Hepatocyte (in vitro differentiated cells): ENCODE data around the gene TEKT4. TPM values are rescaled to one million over a fixed set of nuclear protein-coding genes. Genes with fewer than 3 reads are reported as not detected.
"Not testable (repeated sequence)": the region's sequence is repeated elsewhere in the genome, so short reads cannot be mapped to it uniquely, and the experiment has no call there.

Experiments
- DNase-seq: peaks from one replicate; pipeline ENCODE4 v3.0.0-alpha.2; 2016; ENCODE audit warnings: low spot score
- H2AFZ ChIP-seq: fragments of 200-600 bp; sonication (generic); 2 replicates; pipeline ENCODE4 v1.6.0; 2016; ENCODE audit warnings: antibody characterized with exemption, mild to moderate bottlenecking
- H3K27ac ChIP-seq: fragments of 200-600 bp; sonication (generic); 2 replicates; pipeline ENCODE4 v1.5.1; 2016; ENCODE audit warnings: mild to moderate bottlenecking
- H3K27me3 ChIP-seq: fragments of 200-600 bp; sonication (generic); 2 replicates; pipeline ENCODE4 v1.6.1; 2016
- H3K36me3 ChIP-seq: fragments of 200-600 bp; sonication (generic); replicated peaks from 2 replicates; pipeline ENCODE4 v1.5.1; 2016; ENCODE audit warnings: low read depth; ENCODE audit not compliant: insufficient read depth
- H3K4me1 ChIP-seq: fragments of 200-600 bp; sonication (generic); 2 replicates; pipeline ENCODE4 v1.5.1; 2016; ENCODE audit warnings: mild to moderate bottlenecking, moderate library complexity; ENCODE audit not compliant: insufficient read depth
- H3K4me2 ChIP-seq: fragments of 200-600 bp; sonication (generic); 2 replicates; pipeline ENCODE4 v1.6.0; 2016
- H3K4me3 ChIP-seq: fragments of 200-600 bp; sonication (generic); 2 replicates; pipeline ENCODE4 v1.5.1; 2016; ENCODE audit warnings: mild to moderate bottlenecking
- H3K79me2 ChIP-seq: fragments of 200-600 bp; sonication (generic); 2 replicates; pipeline ENCODE4 v1.6.0; 2017; ENCODE audit warnings: mild to moderate bottlenecking
- H3K9me2 ChIP-seq: fragments of 200-600 bp; sonication (generic); replicated peaks from 2 replicates; pipeline ENCODE4 v1.6.0; 2017; ENCODE audit warnings: mild to moderate bottlenecking; ENCODE audit not compliant: insufficient read depth
- H3K9me3 ChIP-seq: fragments of 200-600 bp; sonication (generic); 2 replicates; pipeline ENCODE4 v1.5.1; 2016; ENCODE audit warnings: low read depth, mild to moderate bottlenecking
- H4K20me1 ChIP-seq: fragments of 200-600 bp; sonication (generic); 2 replicates; pipeline ENCODE4 v1.6.0; 2016; ENCODE audit warnings: mild to moderate bottlenecking; ENCODE audit not compliant: insufficient read depth, poor library complexity, severe bottlenecking
- CTCF ChIP-seq: fragments of 200-600 bp; sonication (generic); IDR thresholded peaks from 2 replicates; pipeline ENCODE4 v1.5.1; 2016; ENCODE audit warnings: antibody characterized with exemption, mild to moderate bottlenecking; ENCODE audit not compliant: poor library complexity
- EZH2 ChIP-seq: fragments of 200-600 bp; sonication (generic); IDR thresholded peaks from 2 replicates; pipeline ENCODE4 v1.6.1; 2016; ENCODE audit warnings: antibody characterized with exemption, mild to moderate bottlenecking, borderline replicate concordance
- EZH2phosphoT487 ChIP-seq: fragments of 200-600 bp; sonication (generic); IDR thresholded peaks from one replicate; pipeline ENCODE4 v1.6.1; 2018; ENCODE audit warnings: antibody characterized with exemption, mild to moderate bottlenecking, low read depth, moderate library complexity; ENCODE audit not compliant: unreplicated experiment, severe bottlenecking
- WGBS: methylation state at CpG from one replicate; pipeline ENCODE4 v1.1.6; 2016; ENCODE audit warnings: low lambda C conversion rate; ENCODE audit errors: missing lambda C conversion rate; 5-methylcytosine and 5-hydroxymethylcytosine counted together
- polyA plus RNA-seq: library from polyadenylated mRNA; unstranded; fragments of >200 nt; fragmentation: Nextera tagmentation; extraction: Ambion mirVana; gene quantifications from 2 replicates; pipeline ENCODE4 v1.2.1, GENCODE V29; 2016
- small RNA-seq: library from RNA; depleted of rRNA; stranded (forward); fragments of <200 nt; gene quantifications from one replicate; pipeline ENCODE3, GENCODE V24; 2014
- total RNA-seq: library from RNA; depleted of rRNA; stranded (reverse); fragments of >200 nt; gene quantifications from 2 replicates; pipeline ENCODE4 v1.2.3, GENCODE V29; 2014

Gene TEKT4
- total and polyA plus RNA-seq, 2 experiments from 2014 or later, result not detected

GRCh38 chr2:94890234-94890633 is 19.0 kb downstream of the TEKT4 start:
- no peak for TF ChIP-seq EZH2phosphoT487
- TF ChIP-seq EZH2, result no peak
- TF ChIP-seq CTCF, result no peak
- Histone ChIP-seq H3K79me2 (no peaks in the 10 kb centered on the region), H3K9me3 (no peaks in the 10 kb centered on the region), H2AFZ (no peak overlapping the region), H3K9me2 (no peaks in the 10 kb centered on the region), H3K36me3 (no peaks in the 10 kb centered on the region), H3K27me3 (no peaks in the 10 kb centered on the region), H3K4me1 (no peaks in the 10 kb centered on the region), H3K27ac (no peak overlapping the region), H4K20me1 (no peaks in the 10 kb centered on the region), H3K4me3 (no peak overlapping the region), H3K4me2 (no peak overlapping the region)
- no peak for DNase-seq
- 64% methylated on average over 4 of the region's 4 CpGs for WGBS

- WGBS, result 79% methylated on average over 7 of the region's 7 CpGs
- not testable (repeated sequence) for H3K79me2 ChIP-seq, H3K9me2 ChIP-seq, H3K4me1 ChIP-seq, H2AFZ ChIP-seq, H4K20me1 ChIP-seq, H3K4me2 ChIP-seq, H3K27ac ChIP-seq, H3K9me3 ChIP-seq, H3K4me3 ChIP-seq, H3K36me3 ChIP-seq, H3K27me3 ChIP-seq, DNase-seq
Measured at GRCh38 chr2:94895273-94895672, 24.0 kb downstream of the TEKT4 start.

GRCh38 chr2:94906976-94907375 is 35.7 kb downstream of the TEKT4 start:
- WGBS, result 80% methylated on average over 4 of the region's 4 CpGs

GRCh38 chr2:94923196-94923595 is 52.0 kb downstream of the TEKT4 start:
- WGBS, result 71% methylated on average over 11 of the region's 11 CpGs
- Histone ChIP-seq H3K27me3 (no peaks in the 10 kb centered on the region), H3K79me2 (no peaks in the 10 kb centered on the region), H3K36me3 (no peaks in the 10 kb centered on the region), H4K20me1 (no peaks in the 10 kb centered on the region), H3K9me2 (no peaks in the 10 kb centered on the region), H2AFZ (no peak overlapping the region), H3K4me1 (no peaks in the 10 kb centered on the region), H3K27ac (no peak overlapping the region), H3K4me2 (no peak overlapping the region), H3K9me3 (peaks cover 2% of the 10 kb centered on the region), H3K4me3 (no peak overlapping the region)
- no peak for DNase-seq
- no peak for TF ChIP-seq EZH2phosphoT487
- TF ChIP-seq CTCF, result no peak
- no peak for TF ChIP-seq EZH2

More at GRCh38 chr2:94906976-94907375, 35.7 kb downstream of the TEKT4 start:
- H3K27me3 ChIP-seq, H3K36me3 ChIP-seq, DNase-seq, H3K4me1 ChIP-seq, H2AFZ ChIP-seq, H4K20me1 ChIP-seq, H3K9me2 ChIP-seq, H3K79me2 ChIP-seq, H3K9me3 ChIP-seq, H3K4me3 ChIP-seq, H3K4me2 ChIP-seq, H3K27ac ChIP-seq: not testable (repeated sequence)

GRCh38 chr2:94924999-94925398 is 53.8 kb downstream of the TEKT4 start:
- not testable (repeated sequence) for H3K4me3 ChIP-seq, H2AFZ ChIP-seq, H4K20me1 ChIP-seq, H3K36me3 ChIP-seq, H3K9me3 ChIP-seq, H3K27me3 ChIP-seq, H3K9me2 ChIP-seq, H3K27ac ChIP-seq, H3K79me2 ChIP-seq, H3K4me2 ChIP-seq, H3K4me1 ChIP-seq, DNase-seq
- WGBS, result 44% methylated on average over 2 of the region's 2 CpGs

Small RNA genes within 50 kb of the gene (small RNA-seq; reads per million reads assigned to genes)
- not detected for gene RNU6-1320P

Other genes with a start within 250 kb of the TEKT4 start
- 1.4 TPM in 1 of 2 replicates, not detected in the other for gene MAL, start 154.3 kb downstream of the TEKT4 start, total RNA-seq
- not detected in 2 replicates for gene MAL, start 154.3 kb downstream of the TEKT4 start, polyA plus RNA-seq